HG03354 (cell line): ENCODE measurements around the gene SEC23A.
A peak's percentile ranks its signal among the peaks of the same experiment; 100 is the strongest.
"Not testable (repeated sequence)": the region's sequence is repeated elsewhere in the genome, so short reads cannot be mapped to it uniquely, and the experiment has no call there.

Experiments
- ATAC-seq: cut with Tn5 transposase; IDR thresholded peaks from one replicate; pipeline ENCODE4 v1.9.1; 2021; ENCODE audit warnings: mild to moderate bottlenecking; ENCODE audit not compliant: unreplicated experiment, poor library complexity, severe bottlenecking

Gene SEC23A

GRCh38 chr14:39035336-39035735, 67.7 kb downstream of the SEC23A start:
- ATAC-seq, result no peak

- ATAC-seq, result no peak
These were observed 68.3 kb downstream of the SEC23A start for GRCh38 chr14:39034481-39035296.

- no peak for ATAC-seq
These were observed 69.7 kb downstream of the SEC23A start for GRCh38 chr14:39033371-39033770.

- ATAC-seq, result no peak
These were observed 72.8 kb downstream of the SEC23A start for GRCh38 chr14:39030209-39030608.

GRCh38 chr14:39029789-39030188, 73.2 kb downstream of the SEC23A start:
- ATAC-seq, result no peak

GRCh38 chr14:39028620-39029019, 74.4 kb downstream of the SEC23A start:
- no peak for ATAC-seq

- ATAC-seq, result no peak
These were observed 77.0 kb downstream of the SEC23A start for GRCh38 chr14:39025810-39026627.

- no peak for ATAC-seq
These were observed 77.7 kb downstream of the SEC23A start for GRCh38 chr14:39025250-39025809.

- no peak for ATAC-seq
These were observed 78.8 kb downstream of the SEC23A start for GRCh38 chr14:39023939-39024871.

GRCh38 chr14:39017096-39018016, 85.7 kb downstream of the SEC23A start:
- not testable (repeated sequence) for ATAC-seq

- ATAC-seq, result no peak
These were observed 86.3 kb downstream of the SEC23A start for GRCh38 chr14:39016733-39017095.

- ATAC-seq, result no peak
These were observed 87.0 kb downstream of the SEC23A start for GRCh38 chr14:39015964-39016577.

- peak; percentile 94 for ATAC-seq
These were observed 87.6 kb downstream of the SEC23A start for GRCh38 chr14:39015360-39015961.

- no peak for ATAC-seq
These were observed 88.6 kb downstream of the SEC23A start for GRCh38 chr14:39014460-39014859.

GRCh38 chr14:39008965-39009364, 94.1 kb downstream of the SEC23A start:
- ATAC-seq, result not testable (repeated sequence)

- no peak for ATAC-seq
These were observed 96.2 kb downstream of the SEC23A start for GRCh38 chr14:39006721-39007410.
